ENCODE measurements around the gene ZFHX2.
"Not testable (repeated sequence)": the region's sequence is repeated elsewhere in the genome, so short reads cannot be mapped to it uniquely, and the experiment has no call there.

The ZFHX2 gene

GRCh38 chr14:23542261-23542660, 9.3 kb downstream of the ZFHX2 start:
- H3K4me3 ChIP-seq (ENCODE audit: low read depth, low read length) = no peak overlapping the region
- no peak for TF ChIP-seq CTCF (IDR thresholded peaks at IDR 0.05; ENCODE audit: low read depth, low read length)

GRCh38 chr14:23540141-23540469, 11.5 kb downstream of the ZFHX2 start:
- H3K4me3 ChIP-seq (ENCODE audit: low read depth, low read length) = no peak overlapping the region
- TF ChIP-seq CTCF (IDR thresholded peaks at IDR 0.05; ENCODE audit: low read depth, low read length) = no peak

GRCh38 chr14:23539248-23540140, 12.1 kb downstream of the ZFHX2 start:
- TF ChIP-seq CTCF (IDR thresholded peaks at IDR 0.05; ENCODE audit: low read depth, low read length) = peak; percentile 64
- no peak overlapping the region for H3K4me3 ChIP-seq (ENCODE audit: low read depth, low read length)

GRCh38 chr14:23538785-23539184, 12.8 kb downstream of the ZFHX2 start:
- H3K4me3 ChIP-seq (ENCODE audit: low read depth, low read length) = no peak overlapping the region
- no peak for TF ChIP-seq CTCF (IDR thresholded peaks at IDR 0.05; ENCODE audit: low read depth, low read length)

- no peak for TF ChIP-seq CTCF (IDR thresholded peaks at IDR 0.05; ENCODE audit: low read depth, low read length)
- H3K4me3 ChIP-seq (ENCODE audit: low read depth, low read length) = no peak overlapping the region
These were observed 13.4 kb downstream of the ZFHX2 start for GRCh38 chr14:23538050-23538718.

GRCh38 chr14:23537351-23538049, 14.1 kb downstream of the ZFHX2 start:
- TF ChIP-seq CTCF (IDR thresholded peaks at IDR 0.05; ENCODE audit: low read depth, low read length) = no peak
- H3K4me3 ChIP-seq (ENCODE audit: low read depth, low read length) = no peak overlapping the region

GRCh38 chr14:23536906-23537305, 14.7 kb downstream of the ZFHX2 start:
- H3K4me3 ChIP-seq (ENCODE audit: low read depth, low read length) = not testable (repeated sequence)

All from WI38 (cell line).